NCI-H1417 (cell line): Measurements from ENCODE around the gene COTL1.

Experiments used
- DNase-seq, 3 experiments: peaks; one replicate each; lab custom pipeline; 2025; lab: John Stamatoyannopoulos, UW

COTL1 gene

DNA sequence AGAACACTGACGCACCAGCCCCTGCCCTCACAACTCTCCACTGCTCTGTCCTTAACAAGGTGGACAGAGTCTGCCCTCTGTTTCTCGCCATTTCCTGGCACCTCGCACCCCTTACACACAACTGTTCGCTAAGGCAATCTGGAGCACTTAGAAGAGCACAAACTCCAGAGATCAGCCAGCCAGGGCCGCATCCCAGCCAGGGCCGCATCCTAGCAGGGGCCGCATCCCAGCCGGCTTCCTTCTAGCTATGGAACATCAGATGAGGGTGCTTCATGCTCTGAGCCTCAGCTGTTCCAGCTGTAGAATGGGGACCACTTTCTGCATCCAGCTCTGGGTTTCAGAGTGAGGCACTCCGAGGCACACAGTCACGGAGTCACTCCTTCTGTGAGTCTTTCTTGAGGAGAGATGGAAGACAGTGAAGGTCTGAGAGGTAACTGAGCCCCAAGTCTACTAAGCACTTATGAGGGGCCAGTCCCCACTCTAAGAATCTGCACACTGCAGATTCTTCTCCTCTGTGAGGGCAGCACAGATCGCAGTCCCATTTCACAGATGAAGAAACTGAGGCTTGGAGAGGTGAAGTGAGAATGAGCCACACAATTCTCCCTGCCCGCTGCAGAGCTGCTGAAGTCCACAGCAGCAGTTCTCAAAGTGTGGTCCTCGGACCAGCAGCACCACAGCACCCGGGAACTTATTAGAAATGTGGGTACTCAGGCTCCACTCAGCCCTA lies 20.9 kb downstream of the COTL1 start:
- no peak for DNase-seq

DNA sequence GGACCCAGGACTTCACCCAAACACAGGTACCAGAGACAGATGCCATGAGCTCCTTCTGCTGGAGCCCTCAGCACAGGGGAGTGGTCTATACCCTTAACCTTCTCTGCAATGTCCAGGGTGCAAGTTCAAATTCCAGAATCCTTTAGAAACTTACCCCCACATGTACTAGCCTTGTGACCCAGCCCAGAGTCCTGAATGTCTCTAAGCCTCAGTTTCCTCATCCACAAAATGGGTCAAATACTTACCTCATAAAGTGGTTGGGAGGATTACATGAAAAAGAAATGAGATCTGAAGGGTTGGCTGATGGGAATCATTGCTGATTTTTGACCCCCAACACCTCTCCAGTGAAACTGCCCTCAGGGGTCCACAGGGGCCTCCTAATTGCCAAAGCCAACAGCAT lies 21.7 kb downstream of the COTL1 start:
- no peak for DNase-seq

DNA sequence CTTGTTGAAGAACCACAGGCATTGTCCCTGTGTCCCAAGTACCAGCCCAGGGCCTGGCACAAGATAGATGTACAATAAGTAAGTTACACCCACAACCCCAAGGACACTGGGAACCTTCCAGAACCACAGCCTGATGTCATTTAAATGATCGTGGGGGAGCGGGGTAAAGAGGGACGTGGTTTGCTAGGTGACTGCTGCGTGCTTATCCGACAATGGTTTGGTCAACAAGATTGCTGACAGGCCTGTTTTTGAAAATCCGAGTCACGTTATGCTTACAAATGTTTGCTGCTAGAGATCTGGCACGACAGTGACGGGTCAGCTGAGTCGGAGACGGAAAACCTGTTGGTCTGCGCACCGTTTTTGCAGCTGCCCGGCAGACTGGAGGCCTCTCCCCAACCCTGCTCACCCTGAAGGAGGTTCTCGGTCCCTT lies 22.8 kb downstream of the COTL1 start:
- no peak for DNase-seq

DNA sequence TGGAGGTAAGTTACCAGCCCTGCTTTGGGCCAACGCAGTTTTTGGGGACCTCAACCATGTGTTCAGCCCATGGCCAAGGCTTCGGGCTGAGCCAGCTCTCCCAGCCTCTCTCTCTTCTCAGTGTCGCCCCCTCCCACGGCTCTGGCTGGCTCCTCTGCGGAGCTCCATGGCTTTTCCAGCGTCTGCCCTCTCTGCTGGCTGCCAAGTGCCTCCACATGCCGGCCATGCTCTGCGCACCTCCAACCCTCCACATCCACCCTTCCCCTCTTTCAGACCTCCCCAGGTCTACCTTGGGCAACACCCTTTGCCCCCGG lies 23.2 kb downstream of the COTL1 start:
- no peak for DNase-seq

DNA sequence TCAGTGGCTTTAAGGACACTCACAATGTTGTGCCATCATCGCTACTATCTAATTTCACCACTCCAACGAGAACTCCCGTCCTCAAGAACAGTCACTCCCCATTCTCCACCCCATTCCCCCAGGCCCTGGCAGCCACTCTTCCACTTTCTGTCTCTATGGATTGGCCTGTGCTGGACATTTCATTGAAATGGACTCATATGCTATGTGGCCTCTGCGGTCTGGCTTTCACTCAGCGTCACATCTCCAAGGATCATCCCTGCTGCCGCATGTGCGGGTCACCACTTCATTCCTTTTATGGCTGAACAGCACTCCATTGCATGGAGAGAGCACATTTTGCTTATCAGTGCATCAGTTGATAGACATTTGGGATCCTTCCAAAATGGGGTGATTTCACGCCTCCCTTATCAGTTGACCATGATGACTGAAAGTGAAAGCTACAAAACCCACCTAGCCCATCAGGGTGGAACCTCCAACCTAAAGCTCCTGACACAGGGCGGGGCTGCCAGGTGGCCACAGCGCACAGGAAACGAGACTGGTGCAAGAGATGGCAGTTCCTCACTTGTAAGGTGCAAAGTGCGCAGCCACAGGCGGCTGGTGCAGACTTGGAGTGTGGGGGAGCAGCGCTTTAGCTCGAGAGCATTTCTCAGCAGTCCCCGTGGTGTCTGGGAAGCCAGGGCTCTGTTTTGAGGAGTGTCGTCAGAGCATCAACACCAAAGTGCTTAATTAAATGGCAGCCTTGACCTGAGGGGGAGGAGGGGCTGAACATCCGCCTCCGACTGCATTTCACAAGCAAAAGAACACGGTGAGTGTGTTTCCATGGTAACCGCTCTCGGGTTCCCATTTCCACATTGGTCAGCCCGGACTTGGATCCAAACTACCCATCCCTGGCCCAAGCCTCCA lies 23.8 kb downstream of the COTL1 start:
- peak; percentile 26 to 73 (median 46) for DNase-seq

DNA sequence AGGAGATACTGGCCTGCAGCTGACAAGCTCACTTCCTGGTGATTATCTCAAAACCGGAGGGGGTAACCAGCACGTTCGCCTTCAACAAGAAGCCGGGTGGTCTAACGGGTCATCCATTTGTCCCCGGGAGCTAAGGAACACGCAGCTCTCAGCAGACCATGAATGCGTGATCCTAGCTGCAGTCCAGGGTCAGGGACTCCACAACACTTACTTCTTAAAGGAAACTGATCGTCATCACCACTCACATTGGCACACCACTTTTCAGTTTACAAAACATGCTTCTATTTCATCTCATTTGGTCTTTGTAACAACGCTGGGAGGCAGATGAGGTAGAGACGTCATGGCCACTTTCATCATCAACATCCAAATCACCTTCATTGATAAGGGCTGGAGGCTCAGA lies 25.2 kb downstream of the COTL1 start:
- no peak for DNase-seq

DNA sequence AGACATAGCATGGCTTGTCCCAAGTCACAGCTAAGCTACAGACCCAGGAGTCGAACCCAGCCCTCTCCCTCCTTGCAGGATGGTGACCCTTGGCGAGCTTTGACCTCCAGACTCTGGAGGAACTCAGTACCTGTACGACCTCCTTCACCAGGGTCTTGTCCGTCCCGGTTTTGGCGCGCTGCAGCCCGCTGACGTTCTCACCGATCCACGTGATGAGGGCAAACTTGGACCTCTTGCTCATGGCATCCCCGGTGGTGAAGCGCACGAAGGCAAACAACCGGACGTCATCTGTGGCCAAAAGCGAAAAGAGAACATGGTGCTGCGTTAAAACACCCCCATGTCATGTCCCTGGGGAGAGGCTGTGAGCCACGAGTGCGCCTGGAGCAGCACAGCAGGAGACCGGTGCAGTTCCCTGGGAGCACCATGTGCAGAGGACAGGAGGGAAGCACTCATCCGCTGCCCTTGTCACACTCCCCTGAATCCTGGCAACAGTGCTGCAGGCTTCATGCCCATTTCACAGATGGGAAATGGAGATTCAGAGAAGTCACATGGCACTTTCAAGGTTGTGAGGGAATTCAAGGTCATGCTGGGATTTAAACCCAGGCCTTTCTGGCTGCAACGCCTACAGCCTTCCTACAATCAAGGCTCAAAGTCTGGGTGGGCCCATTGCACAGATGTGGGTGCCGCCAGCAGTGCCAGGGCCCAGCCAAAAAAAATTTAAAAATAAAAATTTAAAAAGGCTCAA lies 27.7 kb downstream of the COTL1 start:
- no peak for DNase-seq

DNA sequence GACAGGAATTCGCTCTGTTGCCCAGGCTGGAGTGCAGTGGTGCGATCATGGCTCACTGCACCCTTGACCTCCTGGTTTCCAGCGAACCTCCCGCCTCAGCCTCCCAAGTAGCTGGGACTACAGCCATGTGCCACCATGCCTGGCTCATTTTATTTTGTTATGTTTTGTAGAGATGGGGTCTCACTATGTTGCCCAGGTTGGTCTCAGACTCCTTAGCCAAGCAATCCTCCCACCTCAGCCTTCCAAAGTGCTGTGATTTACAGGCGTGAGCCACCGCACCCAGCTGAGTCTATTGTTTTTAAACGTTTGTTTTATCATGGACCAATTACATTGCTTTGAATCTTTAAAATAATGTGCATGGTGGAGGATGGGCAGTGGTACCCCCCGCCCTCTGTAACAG lies 28.9 kb downstream of the COTL1 start:
- no peak for DNase-seq

DNA sequence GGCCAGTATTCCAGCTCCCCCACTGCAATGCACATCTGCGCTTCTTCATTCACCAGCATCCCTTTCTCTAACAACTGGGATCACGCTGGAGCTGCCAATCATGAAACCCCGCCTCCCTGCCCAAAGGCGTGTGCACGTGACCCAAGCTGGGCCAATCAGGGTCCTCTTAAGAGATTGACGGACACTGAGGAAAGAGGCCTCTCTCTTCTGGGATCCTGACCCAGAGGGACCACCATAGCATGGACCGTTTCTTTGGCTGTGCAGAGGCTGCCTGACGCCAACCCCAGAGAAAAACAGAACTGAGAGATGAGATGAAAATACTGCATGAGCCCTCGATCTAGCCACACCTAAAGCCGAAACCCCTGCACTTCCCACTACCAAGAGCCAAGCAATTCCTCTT lies 32.0 kb downstream of the COTL1 start:
- DNase-seq: peak in 1 of 3 experiments; percentile 7

DNA sequence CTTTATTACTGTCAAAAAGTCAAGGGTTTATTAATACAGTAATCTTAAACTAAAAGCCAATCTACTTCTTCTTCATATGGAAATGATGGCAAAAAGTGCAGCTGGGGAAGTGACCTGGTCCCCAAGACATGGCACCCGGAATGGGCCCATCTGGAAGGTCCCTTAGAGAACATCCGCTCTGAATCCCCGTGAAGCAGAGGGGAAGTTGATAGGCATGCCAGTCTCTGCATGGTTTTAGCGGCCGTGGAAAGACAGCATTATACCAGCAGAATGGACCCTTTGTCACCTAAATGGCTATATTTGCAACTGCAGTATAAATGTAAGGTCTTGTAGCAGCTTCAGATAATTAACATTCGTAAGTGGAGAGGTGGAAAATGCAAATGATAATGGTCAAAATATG lies 32.4 kb downstream of the COTL1 start:
- DNase-seq: no peak

DNA sequence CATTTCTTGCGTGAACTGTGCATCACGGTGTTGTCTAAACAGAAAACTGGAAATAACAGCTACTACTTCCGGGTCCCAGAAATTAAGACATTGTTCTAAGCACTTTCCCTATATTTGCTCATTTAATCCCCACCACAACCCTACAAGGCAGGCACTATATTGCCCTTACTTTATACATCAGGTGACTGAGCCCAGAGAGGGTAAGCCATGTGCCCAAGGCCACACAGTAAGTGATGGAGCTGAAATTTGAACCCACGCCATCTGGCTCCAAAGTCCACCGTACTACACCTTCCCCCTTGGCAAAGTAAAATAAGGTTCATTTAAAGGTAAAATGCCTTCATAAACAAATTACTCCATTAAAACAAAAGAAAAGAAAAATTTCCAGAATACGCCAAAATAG lies 33.2 kb downstream of the COTL1 start:
- no peak for DNase-seq

DNA sequence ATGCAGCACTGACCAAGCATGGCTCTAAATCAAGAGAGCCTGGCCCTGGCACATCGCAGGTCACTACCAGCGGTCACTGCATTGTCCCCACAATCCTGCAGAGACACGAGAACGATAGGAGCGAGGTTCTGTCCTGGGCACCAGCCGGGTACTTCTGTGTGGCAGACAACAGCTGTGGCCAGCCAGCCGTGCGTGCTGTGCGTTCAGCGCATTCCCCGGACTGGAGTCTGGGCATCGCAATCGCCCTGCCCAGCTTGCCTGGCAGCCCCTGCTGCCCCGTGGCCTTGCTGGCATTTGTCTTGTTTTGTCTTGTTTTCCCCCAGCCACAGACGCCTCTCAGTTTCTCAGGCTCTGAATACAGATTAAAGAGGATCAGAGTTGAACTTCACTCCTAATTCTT lies 33.9 kb downstream of the COTL1 start:
- DNase-seq: no peak

DNA sequence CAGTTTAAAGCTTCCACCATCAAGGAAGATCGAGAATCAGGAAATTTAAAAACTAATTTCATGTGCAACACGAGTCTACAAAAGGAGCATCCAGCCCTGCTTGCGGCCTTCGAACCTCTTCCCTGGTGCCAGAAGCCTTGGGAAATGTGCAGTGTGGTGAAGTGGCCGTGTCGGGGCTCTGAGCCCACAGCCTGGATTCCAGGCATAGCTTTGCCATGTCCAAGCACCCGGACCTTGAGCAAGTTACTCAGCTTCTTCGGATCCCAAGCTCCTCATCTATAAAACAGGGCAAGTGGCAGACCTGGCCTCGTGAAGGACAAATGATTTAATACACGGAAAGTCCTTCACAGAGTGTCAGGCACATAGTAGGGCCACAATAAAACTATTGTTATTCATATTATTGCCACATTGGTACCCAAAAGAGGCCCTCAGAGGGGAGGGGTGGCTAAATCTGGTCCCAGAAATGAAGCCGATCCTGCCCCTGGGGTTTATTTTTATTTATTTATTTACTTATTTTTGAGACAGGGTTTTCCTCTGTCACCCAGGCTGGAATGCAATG lies 34.8 kb downstream of the COTL1 start:
- no peak for DNase-seq

DNA sequence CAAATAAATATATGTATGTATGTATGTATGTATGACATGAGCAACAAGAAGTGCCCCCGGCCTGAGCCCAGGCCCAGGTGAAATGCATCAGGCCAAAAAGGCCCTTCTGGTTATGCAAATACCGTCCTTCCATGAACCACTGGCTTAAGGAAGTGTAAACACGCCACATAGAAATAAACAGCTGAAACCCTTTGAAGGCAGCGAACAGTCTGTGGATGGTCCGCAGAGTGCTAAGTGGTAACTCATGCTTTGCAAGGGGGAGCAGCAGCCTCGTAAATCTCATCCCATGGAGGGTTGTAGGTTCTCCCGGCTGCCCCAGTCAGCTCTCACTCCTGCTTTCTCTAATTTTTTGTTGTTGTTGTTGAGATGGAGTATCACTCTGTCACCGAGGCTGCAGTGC lies 36.7 kb downstream of the COTL1 start:
- no peak for DNase-seq

DNA sequence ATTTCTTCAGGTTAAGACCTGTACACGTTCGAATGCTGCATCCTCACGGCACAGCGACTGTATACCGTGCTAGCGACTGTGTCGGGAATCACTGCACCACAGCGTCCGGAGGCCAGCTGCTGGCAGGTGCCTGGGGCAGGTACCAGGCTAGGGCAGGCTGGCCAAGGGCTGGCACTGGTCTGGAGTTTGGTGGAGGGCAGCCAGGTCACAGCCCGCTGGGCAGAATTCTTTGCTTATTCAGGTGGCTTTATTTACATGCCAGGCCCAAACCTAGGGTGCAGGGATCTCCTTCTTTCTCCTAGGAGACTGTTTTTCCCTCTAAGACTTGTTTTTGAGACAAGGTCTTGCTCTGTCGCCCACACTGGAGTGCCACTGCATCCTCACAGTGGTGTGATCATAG lies 37.9 kb downstream of the COTL1 start:
- DNase-seq: no peak

DNA sequence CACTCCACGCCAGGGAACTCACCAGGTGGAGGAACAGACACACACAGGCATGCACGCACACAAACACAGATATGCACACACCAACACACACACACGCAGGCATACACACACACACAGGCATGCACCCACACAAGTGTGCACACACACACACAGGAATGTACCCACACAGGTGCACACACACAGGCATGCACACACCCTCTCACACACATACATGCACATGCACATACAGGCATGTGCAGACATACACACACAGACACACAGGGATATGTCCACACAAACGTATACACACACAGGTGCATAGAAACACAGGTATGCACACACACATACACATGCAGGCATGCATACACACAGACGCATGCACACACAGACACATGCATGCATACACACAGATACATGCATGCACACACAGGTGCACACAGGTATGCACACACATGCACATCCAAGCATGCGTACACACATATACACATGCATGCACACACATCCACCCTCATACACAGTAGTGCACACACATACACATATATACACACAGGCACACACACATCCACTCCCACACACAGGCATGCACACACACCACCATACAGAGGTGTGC lies 39.2 kb downstream of the COTL1 start:
- no peak for DNase-seq

DNA sequence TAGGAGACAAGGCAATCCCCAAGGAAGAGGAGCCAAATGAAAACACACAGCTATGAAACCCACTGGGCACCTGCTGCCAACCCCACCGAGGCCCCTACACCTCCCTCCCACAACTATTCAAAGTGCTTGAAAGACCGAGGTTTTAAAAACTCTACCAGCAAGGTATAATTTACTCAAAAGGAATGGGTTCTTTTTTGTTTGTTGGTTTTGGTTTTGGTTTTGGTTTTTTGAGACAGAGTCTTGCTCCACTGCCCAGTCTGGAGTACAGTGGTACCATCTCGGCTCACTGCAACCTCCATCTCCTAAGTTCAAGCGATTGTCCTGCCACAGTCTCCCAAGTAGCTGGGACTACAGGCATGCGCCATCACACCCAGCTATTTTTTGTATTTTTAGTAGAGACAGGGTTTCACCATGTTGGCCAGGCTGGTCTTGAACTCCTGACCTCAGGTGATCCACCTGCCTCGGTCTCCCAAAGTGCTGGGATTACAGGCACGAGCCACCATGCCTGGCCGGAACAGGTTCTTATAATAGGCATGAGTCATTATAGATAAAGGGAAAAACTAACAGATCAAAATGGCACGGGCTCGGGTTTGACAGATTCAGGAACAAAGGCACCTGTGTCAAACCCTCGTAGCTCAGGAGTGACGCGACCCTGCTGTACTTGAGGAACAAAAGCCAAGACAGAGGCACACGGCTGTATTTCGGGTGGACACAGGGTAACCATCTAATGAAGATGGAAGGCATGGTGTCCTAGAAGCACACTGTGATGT lies 40.7 kb downstream of the COTL1 start:
- DNase-seq: no peak

DNA sequence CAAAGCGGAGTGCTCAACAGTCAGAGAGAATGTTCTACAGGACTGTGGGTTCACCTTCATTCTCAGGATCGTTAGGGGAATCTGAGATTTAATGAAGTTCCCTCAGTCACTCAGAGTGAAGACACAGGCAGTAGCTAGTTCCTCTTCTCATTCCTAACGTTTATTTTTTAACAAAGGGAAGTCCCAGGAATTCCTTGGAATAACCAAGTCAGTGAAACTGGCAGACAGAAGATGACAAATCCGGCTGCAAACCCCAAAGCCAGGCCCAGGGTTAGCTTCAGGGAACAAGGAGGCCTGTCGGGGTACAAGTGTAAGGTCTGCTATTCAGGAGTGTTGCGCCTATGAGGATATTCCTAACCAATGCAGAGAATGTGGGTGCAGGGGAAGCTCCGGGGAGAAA lies 42.0 kb downstream of the COTL1 start:
- no peak for DNase-seq

DNA sequence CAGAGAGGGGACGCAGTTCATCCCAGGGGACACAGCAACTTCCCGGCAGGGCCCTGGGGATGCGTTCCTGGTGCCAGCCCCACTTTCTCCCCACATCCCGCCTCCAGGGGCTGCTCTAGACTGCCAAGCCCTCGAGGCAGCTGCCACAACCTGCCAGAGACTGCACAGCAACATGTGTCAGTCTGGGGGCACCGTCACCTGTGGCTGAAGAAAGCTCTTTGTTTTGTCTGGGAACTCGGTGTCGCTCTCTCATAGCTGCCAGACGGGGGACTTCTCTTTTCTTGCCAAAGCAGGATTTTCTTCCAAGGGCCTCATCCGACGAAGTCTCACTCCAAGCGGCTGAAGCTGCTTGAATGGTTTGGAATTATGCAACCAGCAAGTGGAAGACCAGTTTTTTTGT lies 43.7 kb downstream of the COTL1 start:
- no peak for DNase-seq

DNA sequence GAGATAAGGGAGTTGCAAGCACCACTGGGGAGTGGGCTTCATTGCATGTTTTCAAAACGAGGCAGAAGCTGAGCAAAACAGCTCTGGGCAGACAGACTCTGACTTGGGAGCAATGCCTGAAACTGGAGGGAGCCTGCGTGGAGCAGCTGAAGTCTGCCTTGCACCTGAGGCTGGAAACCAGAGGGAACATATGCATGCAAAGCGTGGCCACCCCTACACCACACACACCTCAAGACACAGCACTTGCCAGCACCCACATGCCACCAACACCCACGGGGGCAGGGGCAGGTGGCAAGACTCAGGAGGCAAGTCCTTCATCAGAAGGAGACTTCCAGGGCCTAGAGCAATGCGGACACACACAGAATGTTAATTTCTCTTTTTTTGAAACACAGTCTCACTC lies 45.8 kb downstream of the COTL1 start:
- no peak for DNase-seq

DNA sequence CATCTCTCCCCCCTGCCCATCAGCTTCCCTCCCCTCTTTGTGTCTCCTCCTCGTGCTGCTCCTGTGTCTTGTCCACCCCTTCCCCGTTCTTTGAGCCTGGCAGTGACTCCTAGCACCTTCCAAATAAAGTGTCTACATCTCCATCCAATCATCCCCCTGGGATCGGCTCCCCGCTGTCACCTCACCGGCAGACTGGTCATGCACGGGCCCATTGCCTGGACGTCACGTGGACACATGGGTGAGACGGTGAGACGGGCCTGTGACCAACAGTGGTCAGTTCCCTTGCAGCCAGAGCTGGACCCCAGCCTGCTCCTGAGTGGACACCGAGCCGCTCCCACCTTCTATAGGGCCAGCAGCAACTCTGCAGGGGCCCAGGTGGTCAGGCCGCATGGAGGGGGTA lies 46.4 kb downstream of the COTL1 start:
- no peak for DNase-seq
